Duodenal mucosa (tissue), 2 donors: ENCODE results near the gene BCKDK.
"Not testable (repeated sequence)": the region's sequence is repeated elsewhere in the genome, so short reads cannot be mapped to it uniquely, and the experiment has no call there.

Experiments used
- H3K27ac ChIP-seq: one replicate; pipeline ENCODE4 v1.7.0; 2013; ENCODE audit warnings: low read depth, low read length
- H3K27me3 ChIP-seq, 2 donors: one replicate each; pipeline ENCODE4 v1.7.0; 2013; ENCODE audit warnings: low read length in 2 of 2, control low read depth in 1 of 2; ENCODE audit not compliant: insufficient read depth in 2 of 2, control insufficient read depth in 1 of 2
- H3K36me3 ChIP-seq, 2 donors: one replicate each; pipeline ENCODE4 v1.7.0; 2013; ENCODE audit warnings: low read length in 2 of 2, control low read depth in 1 of 2; ENCODE audit not compliant: insufficient read depth in 2 of 2, control insufficient read depth in 1 of 2
- H3K4me1 ChIP-seq, 2 donors: one replicate each; pipeline ENCODE4 v1.7.0; 2013; ENCODE audit warnings: low read length in 2 of 2, control low read depth in 1 of 2; ENCODE audit not compliant: insufficient read depth in 2 of 2, control insufficient read depth in 1 of 2
- H3K4me3 ChIP-seq, 2 donors: one replicate each; pipeline ENCODE4 v1.7.0; 2013; ENCODE audit warnings: low read length in 2 of 2, low read depth in 1 of 2
- H3K9ac ChIP-seq, 2 donors: one replicate each; pipeline ENCODE4 v1.7.0; 2013; ENCODE audit warnings: low read length in 2 of 2, low read depth in 1 of 2
- H3K9me3 ChIP-seq, 2 donors: one replicate each; pipeline ENCODE4 v1.7.0; 2013; ENCODE audit warnings: low read length in 2 of 2, control low read depth in 1 of 2; ENCODE audit not compliant: control insufficient read depth in 1 of 2

The BCKDK gene

GRCh38 chr16:31149332-31149731, 41.1 kb downstream of the BCKDK start:
- no peak overlapping the region for H3K9ac ChIP-seq
- no peak overlapping the region for H3K27ac ChIP-seq
- H3K9me3 ChIP-seq: no peaks in the 10 kb centered on the region
- no peaks in the 10 kb centered on the region for H3K36me3 ChIP-seq
- H3K27me3 ChIP-seq: peaks cover 0 to 6% of the 10 kb centered on the region in 2 donors
- no peak overlapping the region for H3K4me3 ChIP-seq
- peaks cover 3 to 5% of the 10 kb centered on the region in 2 donors for H3K4me1 ChIP-seq

- Histone ChIP-seq H3K27me3 (peaks cover 0 to 6% of the 10 kb centered on the region in 2 donors), H3K36me3 (no peaks in the 10 kb centered on the region), H3K9me3 (no peaks in the 10 kb centered on the region), H3K4me3 (no peak within 1 kb of the TSS), H3K27ac (no peak within 1 kb of the TSS), H3K9ac (no peak within 1 kb of the TSS), H3K4me1 (peaks cover 3 to 5% of the 10 kb centered on the region in 2 donors)
Observed at GRCh38 chr16:31149894-31150890, 42.0 kb downstream of the BCKDK start, which contains the start of gene PRSS36. TSS of gene PRSS36 (minus strand) at chr16:31150066. CDS start at chr16:31150035, 31 bp downstream.

GRCh38 chr16:31150976-31151375, 42.8 kb downstream of the BCKDK start:
- H3K9me3 ChIP-seq, H3K9ac ChIP-seq, H3K4me3 ChIP-seq, H3K36me3 ChIP-seq, H3K4me1 ChIP-seq, H3K27ac ChIP-seq, H3K27me3 ChIP-seq: not testable (repeated sequence)

- Histone ChIP-seq H3K9me3 (no peaks in the 10 kb centered on the region), H3K27ac (no peak overlapping the region), H3K36me3 (no peaks in the 10 kb centered on the region), H3K27me3 (no peaks in the 10 kb centered on the region), H3K4me1 (no peaks in the 10 kb centered on the region), H3K9ac (no peak overlapping the region), H3K4me3 (no peak overlapping the region)
Observed at GRCh38 chr16:31157136-31157535, 49.0 kb downstream of the BCKDK start.
